HUES48 (cell line): ENCODE data around the gene VAPB.

Source experiments
- H3K27ac ChIP-seq: one replicate; pipeline ENCODE4 v1.7.0; 2013; ENCODE audit warnings: low read depth, low read length, inconsistent platforms
- H3K27me3 ChIP-seq: 2 replicates; pipeline ENCODE4 v1.6.1; 2013; ENCODE audit warnings: mild to moderate bottlenecking, low read length; ENCODE audit not compliant: control insufficient read depth, insufficient read depth
- H3K36me3 ChIP-seq: 2 replicates; pipeline ENCODE4 v1.6.1; 2013; ENCODE audit warnings: low read length; ENCODE audit not compliant: control insufficient read depth, insufficient read depth
- H3K4me1 ChIP-seq: 2 replicates; pipeline ENCODE4 v1.6.1; 2013; ENCODE audit warnings: mild to moderate bottlenecking, low read length; ENCODE audit not compliant: control insufficient read depth, insufficient read depth
- H3K4me3 ChIP-seq: 2 replicates; pipeline ENCODE4 v1.5.1; 2013; ENCODE audit warnings: mild to moderate bottlenecking, low read depth, low read length
- H3K9ac ChIP-seq: 2 replicates; pipeline ENCODE4 v1.6.1; 2013; ENCODE audit warnings: mild to moderate bottlenecking, low read depth, low read length, moderate library complexity
- H3K9me3 ChIP-seq: 2 replicates; pipeline ENCODE4 v1.6.1; 2013; ENCODE audit warnings: low read length; ENCODE audit not compliant: control insufficient read depth, insufficient read depth

VAPB gene, protein sequence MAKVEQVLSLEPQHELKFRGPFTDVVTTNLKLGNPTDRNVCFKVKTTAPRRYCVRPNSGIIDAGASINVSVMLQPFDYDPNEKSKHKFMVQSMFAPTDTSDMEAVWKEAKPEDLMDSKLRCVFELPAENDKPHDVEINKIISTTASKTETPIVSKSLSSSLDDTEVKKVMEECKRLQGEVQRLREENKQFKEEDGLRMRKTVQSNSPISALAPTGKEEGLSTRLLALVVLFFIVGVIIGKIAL

GRCh38 chr20:58388882-58389323, at the start of gene VAPB:
Gene VAPB (plus strand): TSS chr20:58389229. CDS start chr20:58389460, 231 bp downstream.
- H3K4me3 ChIP-seq = peak within 1 kb of the TSS; percentile 85
- H3K4me1 ChIP-seq = peaks cover 12% of the 10 kb centered on the region
- H3K27ac ChIP-seq = peak within 1 kb of the TSS; percentile 90
- peak within 1 kb of the TSS; percentile 91 for H3K9ac ChIP-seq
- H3K9me3 ChIP-seq = no peaks in the 10 kb centered on the region
- no peaks in the 10 kb centered on the region for H3K27me3 ChIP-seq
- H3K36me3 ChIP-seq = peaks cover 19% of the 10 kb centered on the region

- Histone ChIP-seq H3K27me3 (no peaks in the 10 kb centered on the region), H3K9ac (no peak overlapping the region), H3K9me3 (no peaks in the 10 kb centered on the region), H3K27ac (no peak overlapping the region), H3K4me1 (peaks cover 12% of the 10 kb centered on the region), H3K4me3 (no peak overlapping the region), H3K36me3 (no peaks in the 10 kb centered on the region; the same call in 1 of the 2 replicates)
Observed at GRCh38 chr20:58339741-58340140, 49.3 kb upstream of the VAPB start.

GRCh38 chr20:58340151-58340550, 48.9 kb upstream of the VAPB start:
- H3K4me3 ChIP-seq = no peak overlapping the region
- peaks cover 12% of the 10 kb centered on the region for H3K4me1 ChIP-seq
- no peaks in the 10 kb centered on the region for H3K27me3 ChIP-seq
- H3K27ac ChIP-seq = no peak overlapping the region
- no peaks in the 10 kb centered on the region for H3K9me3 ChIP-seq
- peaks cover 3% of the 10 kb centered on the region for H3K36me3 ChIP-seq
- H3K9ac ChIP-seq = no peak overlapping the region

- no peaks in the 10 kb centered on the region for H3K9me3 ChIP-seq
- H3K9ac ChIP-seq = no peak overlapping the region
- H3K36me3 ChIP-seq = peaks cover 10% of the 10 kb centered on the region
- H3K4me1 ChIP-seq = peaks cover 12% of the 10 kb centered on the region
- no peak overlapping the region for H3K4me3 ChIP-seq
- H3K27ac ChIP-seq = no peak overlapping the region
- H3K27me3 ChIP-seq = no peaks in the 10 kb centered on the region
Observed at GRCh38 chr20:58340853-58341252, 48.2 kb upstream of the VAPB start.

- peaks cover 19% of the 10 kb centered on the region for H3K36me3 ChIP-seq
- no peaks in the 10 kb centered on the region for H3K27me3 ChIP-seq
- H3K9ac ChIP-seq = no peak overlapping the region
- H3K4me3 ChIP-seq = no peak overlapping the region; the same call in 1 of the 2 replicates
- H3K27ac ChIP-seq = no peak overlapping the region
- peaks cover 12% of the 10 kb centered on the region for H3K4me1 ChIP-seq
- no peaks in the 10 kb centered on the region for H3K9me3 ChIP-seq
Observed at GRCh38 chr20:58342104-58342945, 46.7 kb upstream of the VAPB start.

DNA sequence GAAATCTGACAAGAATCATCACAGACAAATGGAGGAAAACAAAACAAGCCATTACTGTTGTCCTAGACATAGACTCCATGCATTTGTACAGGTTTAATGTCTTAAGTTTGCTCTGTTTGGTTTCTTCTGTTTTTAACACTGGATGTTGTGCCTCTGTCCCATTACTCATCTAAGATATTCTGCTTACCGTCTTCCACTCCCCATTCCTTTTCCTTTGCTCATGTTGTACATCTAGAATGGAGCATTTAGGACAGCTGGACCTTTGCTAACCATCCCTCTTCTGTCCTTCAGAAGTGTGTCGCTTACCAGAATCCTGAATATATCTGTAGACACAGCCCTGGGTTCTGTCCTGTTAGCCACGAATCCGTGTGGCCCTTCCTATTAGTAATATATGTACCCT, 44.3 kb upstream of the VAPB start:
- Histone ChIP-seq H3K4me3 (no peak overlapping the region), H3K27ac (no peak overlapping the region), H3K36me3 (peaks cover 19% of the 10 kb centered on the region), H3K9me3 (no peaks in the 10 kb centered on the region), H3K27me3 (no peaks in the 10 kb centered on the region), H3K9ac (no peak overlapping the region), H3K4me1 (peaks cover 12% of the 10 kb centered on the region)

DNA sequence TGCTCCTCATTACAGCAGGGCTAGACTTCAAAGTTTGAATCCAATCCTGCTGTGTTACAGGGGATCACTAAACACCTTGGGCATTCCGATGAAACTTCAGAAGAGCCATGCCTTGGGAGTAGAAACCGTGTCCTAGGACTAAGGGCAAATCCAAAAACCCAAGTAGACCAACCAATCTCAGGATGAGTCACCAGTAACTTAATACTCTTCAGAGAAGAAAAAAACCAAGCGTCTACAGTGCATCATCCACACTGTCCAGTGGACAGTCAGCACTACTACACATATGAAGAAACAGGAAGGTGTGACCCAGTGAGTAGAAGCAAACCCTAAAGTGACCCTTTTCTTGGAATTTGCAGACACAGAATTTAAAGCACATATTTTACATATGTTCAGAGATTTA, 39.5 kb upstream of the VAPB start:
- H3K27ac ChIP-seq = no peak overlapping the region
- H3K27me3 ChIP-seq = no peaks in the 10 kb centered on the region
- peaks cover 27% of the 10 kb centered on the region for H3K36me3 ChIP-seq
- no peak overlapping the region for H3K9ac ChIP-seq
- H3K9me3 ChIP-seq = no peaks in the 10 kb centered on the region
- no peaks in the 10 kb centered on the region for H3K4me1 ChIP-seq
- H3K4me3 ChIP-seq = no peak overlapping the region

DNA sequence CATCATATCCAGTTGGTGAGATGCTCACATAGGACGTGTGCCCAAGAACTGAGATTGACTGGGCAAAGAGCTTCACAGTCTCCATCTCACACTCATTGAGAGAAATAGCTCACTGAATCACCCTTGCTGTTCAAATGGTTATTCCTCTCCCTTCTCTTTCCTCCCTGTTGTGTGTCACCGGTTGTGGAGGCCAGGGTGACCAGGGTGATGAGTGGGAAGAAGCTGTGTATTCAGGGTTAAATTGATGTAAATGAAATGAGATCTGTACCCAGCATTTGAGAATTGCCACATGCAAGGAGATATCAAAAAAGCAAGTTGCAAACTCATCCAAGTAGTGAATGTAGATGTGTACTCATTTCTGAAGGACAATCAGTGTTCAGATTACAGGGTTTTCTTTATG, 36.6 kb upstream of the VAPB start:
- H3K27ac ChIP-seq = no peak overlapping the region
- H3K9ac ChIP-seq = no peak overlapping the region
- peaks cover 22% of the 10 kb centered on the region for H3K36me3 ChIP-seq
- H3K27me3 ChIP-seq = no peaks in the 10 kb centered on the region
- no peaks in the 10 kb centered on the region for H3K4me1 ChIP-seq
- H3K9me3 ChIP-seq = no peaks in the 10 kb centered on the region
- H3K4me3 ChIP-seq = no peak overlapping the region

- Histone ChIP-seq H3K9me3 (no peaks in the 10 kb centered on the region), H3K27me3 (no peaks in the 10 kb centered on the region), H3K4me1 (no peaks in the 10 kb centered on the region), H3K27ac (no peak overlapping the region), H3K9ac (no peak overlapping the region), H3K36me3 (peaks cover 36% of the 10 kb centered on the region), H3K4me3 (no peak overlapping the region)
Observed at GRCh38 chr20:58359441-58359840, 29.6 kb upstream of the VAPB start.

DNA sequence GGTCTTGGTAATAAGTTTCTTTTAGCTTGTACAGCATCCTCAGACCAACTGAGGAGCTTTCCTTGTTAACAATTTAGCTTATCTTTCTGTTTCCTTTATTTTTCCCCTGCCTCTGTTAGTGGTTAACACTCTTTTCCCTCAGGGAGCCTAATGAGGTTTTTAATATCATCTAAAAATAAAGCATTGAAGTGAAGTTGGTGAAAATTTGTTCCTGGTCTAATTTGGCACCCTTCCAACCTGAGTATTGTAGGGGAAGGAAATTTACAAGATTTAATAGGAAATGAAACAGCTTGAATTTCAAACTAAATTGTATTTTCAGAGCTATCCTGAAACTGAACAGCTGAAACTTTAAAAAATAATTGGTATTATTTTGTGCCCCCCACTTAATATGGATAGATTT, 28.1 kb upstream of the VAPB start:
- no peaks in the 10 kb centered on the region for H3K27me3 ChIP-seq
- H3K4me1 ChIP-seq = no peaks in the 10 kb centered on the region; the same call in 1 of the 2 replicates
- no peaks in the 10 kb centered on the region for H3K9me3 ChIP-seq
- H3K36me3 ChIP-seq = peaks cover 25% of the 10 kb centered on the region
- H3K9ac ChIP-seq = no peak overlapping the region
- no peak overlapping the region for H3K4me3 ChIP-seq
- no peak overlapping the region for H3K27ac ChIP-seq
